ENCODE results near the gene C3orf85.

C3orf85 gene

DNA sequence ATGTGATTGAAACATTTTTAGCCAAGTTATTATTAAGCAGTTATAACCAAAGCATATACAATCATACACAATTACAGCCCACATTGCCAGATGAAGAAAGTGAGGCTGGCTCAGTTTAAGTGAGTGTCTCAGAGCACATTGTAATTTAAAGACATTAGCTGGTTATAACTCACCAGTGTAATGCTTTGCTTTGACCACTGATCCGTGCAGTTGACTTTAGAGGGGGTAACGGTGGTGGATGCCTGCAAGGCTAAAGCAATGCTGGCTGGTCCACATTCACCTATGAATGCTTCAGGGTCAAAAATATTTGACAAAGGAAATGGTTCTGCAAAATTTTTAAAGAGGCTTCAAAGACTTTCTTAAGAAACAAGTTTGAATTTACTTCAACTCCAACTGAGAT lies 1.2 kb downstream of the C3orf85 start:
- Mint-ChIP-seq H3K4me1 (peaks cover 54% of the 10 kb centered on the region), H3K27ac (peak overlapping the region; percentile 57)
- TF ChIP-seq, protein P1, sequence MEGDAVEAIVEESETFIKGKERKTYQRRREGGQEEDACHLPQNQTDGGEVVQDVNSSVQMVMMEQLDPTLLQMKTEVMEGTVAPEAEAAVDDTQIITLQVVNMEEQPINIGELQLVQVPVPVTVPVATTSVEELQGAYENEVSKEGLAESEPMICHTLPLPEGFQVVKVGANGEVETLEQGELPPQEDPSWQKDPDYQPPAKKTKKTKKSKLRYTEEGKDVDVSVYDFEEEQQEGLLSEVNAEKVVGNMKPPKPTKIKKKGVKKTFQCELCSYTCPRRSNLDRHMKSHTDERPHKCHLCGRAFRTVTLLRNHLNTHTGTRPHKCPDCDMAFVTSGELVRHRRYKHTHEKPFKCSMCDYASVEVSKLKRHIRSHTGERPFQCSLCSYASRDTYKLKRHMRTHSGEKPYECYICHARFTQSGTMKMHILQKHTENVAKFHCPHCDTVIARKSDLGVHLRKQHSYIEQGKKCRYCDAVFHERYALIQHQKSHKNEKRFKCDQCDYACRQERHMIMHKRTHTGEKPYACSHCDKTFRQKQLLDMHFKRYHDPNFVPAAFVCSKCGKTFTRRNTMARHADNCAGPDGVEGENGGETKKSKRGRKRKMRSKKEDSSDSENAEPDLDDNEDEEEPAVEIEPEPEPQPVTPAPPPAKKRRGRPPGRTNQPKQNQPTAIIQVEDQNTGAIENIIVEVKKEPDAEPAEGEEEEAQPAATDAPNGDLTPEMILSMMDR (IDR thresholded peaks at IDR 0.05): no peak

GRCh38 chr3:109140318-109140717 lies 3.8 kb downstream of the C3orf85 start:
- no peak overlapping the region for H3K27ac Mint-ChIP-seq
- no peak overlapping the region for H3K4me3 Mint-ChIP-seq
- H3K9me3 Mint-ChIP-seq: peaks cover 5% of the 10 kb centered on the region
- DNase-seq: no peak
- peaks cover 4% of the 10 kb centered on the region for H3K27me3 Mint-ChIP-seq (ENCODE audit: low read depth, poor library complexity)
- TF ChIP-seq, protein P1 (IDR thresholded peaks at IDR 0.05): no peak
- peaks cover 59% of the 10 kb centered on the region for H3K4me1 Mint-ChIP-seq
- peaks cover 4% of the 10 kb centered on the region for H3K36me3 Mint-ChIP-seq (ENCODE audit: low read depth)

More for the DNA sequence above, 1.2 kb downstream of the C3orf85 start:
- peaks cover 5% of the 10 kb centered on the region for H3K9me3 Mint-ChIP-seq
- peaks cover 4% of the 10 kb centered on the region for H3K36me3 Mint-ChIP-seq (ENCODE audit: low read depth)
- DNase-seq: peak; percentile 53
- no peak overlapping the region for H3K4me3 Mint-ChIP-seq
- H3K27me3 Mint-ChIP-seq (ENCODE audit: low read depth, poor library complexity): no peaks in the 10 kb centered on the region

GRCh38 chr3:109143646-109144045 lies 7.1 kb downstream of the C3orf85 start:
- Mint-ChIP-seq H3K4me1 (peaks cover 41% of the 10 kb centered on the region), H3K27me3 (ENCODE audit: low read depth, poor library complexity) (peaks cover 4% of the 10 kb centered on the region), H3K27ac (no peak overlapping the region), H3K4me3 (no peak overlapping the region), H3K9me3 (peaks cover 9% of the 10 kb centered on the region), H3K36me3 (ENCODE audit: low read depth) (peaks cover 10% of the 10 kb centered on the region)
- TF ChIP-seq, protein P1 (IDR thresholded peaks at IDR 0.05): no peak
- no peak for DNase-seq

- H3K9me3 Mint-ChIP-seq: peaks cover 12% of the 10 kb centered on the region
- TF ChIP-seq, protein P1 (IDR thresholded peaks at IDR 0.05): no peak
- H3K36me3 Mint-ChIP-seq (ENCODE audit: low read depth): peaks cover 5% of the 10 kb centered on the region
- H3K27ac Mint-ChIP-seq: no peak overlapping the region
- peaks cover 5% of the 10 kb centered on the region for H3K27me3 Mint-ChIP-seq (ENCODE audit: low read depth, poor library complexity)
- H3K4me1 Mint-ChIP-seq: peaks cover 10% of the 10 kb centered on the region
- no peak for DNase-seq
- no peak overlapping the region for H3K4me3 Mint-ChIP-seq
These were observed 12.6 kb downstream of the C3orf85 start for GRCh38 chr3:109149078-109149477.

DNA sequence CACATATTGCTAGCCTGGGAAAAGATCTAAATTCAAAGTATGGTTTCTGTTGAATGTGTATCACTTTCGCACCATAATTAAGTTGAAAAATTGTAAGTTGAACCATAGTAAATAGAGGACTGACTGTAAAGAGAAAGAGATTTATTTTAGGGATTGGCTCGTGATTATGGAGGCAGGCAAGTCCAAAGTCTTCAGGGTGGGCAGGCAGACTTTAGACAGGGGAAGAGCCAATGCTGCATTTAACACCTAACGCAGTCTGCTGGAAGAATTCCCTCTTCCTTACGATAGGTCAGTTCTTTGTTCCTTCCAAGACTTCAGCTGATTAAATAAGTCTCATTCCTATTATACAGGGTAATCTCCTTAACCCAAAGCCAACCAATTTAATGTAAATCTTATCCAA lies 15.8 kb downstream of the C3orf85 start:
- peaks cover 8% of the 10 kb centered on the region for H3K9me3 Mint-ChIP-seq
- no peak for DNase-seq
- H3K4me3 Mint-ChIP-seq: no peak overlapping the region
- TF ChIP-seq, protein P1 (IDR thresholded peaks at IDR 0.05): no peak
- no peak overlapping the region for H3K27ac Mint-ChIP-seq
- H3K36me3 Mint-ChIP-seq (ENCODE audit: low read depth): peaks cover 1% of the 10 kb centered on the region
- H3K4me1 Mint-ChIP-seq: no peaks in the 10 kb centered on the region
- H3K27me3 Mint-ChIP-seq (ENCODE audit: low read depth, poor library complexity): peaks cover 6% of the 10 kb centered on the region

- H3K27me3 Mint-ChIP-seq (ENCODE audit: low read depth, poor library complexity): peaks cover 7% of the 10 kb centered on the region
- peaks cover 30% of the 10 kb centered on the region for H3K9me3 Mint-ChIP-seq
- peak overlapping the region; percentile 77 for H3K27ac Mint-ChIP-seq
- DNase-seq: no peak
- H3K36me3 Mint-ChIP-seq (ENCODE audit: low read depth): peaks cover 3% of the 10 kb centered on the region
- no peak overlapping the region for H3K4me3 Mint-ChIP-seq
- no peaks in the 10 kb centered on the region for H3K4me1 Mint-ChIP-seq
- TF ChIP-seq, protein P1 (IDR thresholded peaks at IDR 0.05): no peak
These were observed 18.5 kb downstream of the C3orf85 start for GRCh38 chr3:109154979-109155378.

All from nephron progenitor cell (in vitro differentiated cells).